DMS53 treated with DMSO at 0.1 percent for 48 hours (cell line): Measurements from ENCODE around the gene MRPL21.
"Not testable (repeated sequence)": the region's sequence is repeated elsewhere in the genome, so short reads cannot be mapped to it uniquely, and the experiment has no call there.

Source experiments
- DNase-seq: peaks from one replicate; lab custom pipeline; 2025; ENCODE audit not compliant: unreplicated experiment; lab: John Stamatoyannopoulos, UW

Gene MRPL21

DNA sequence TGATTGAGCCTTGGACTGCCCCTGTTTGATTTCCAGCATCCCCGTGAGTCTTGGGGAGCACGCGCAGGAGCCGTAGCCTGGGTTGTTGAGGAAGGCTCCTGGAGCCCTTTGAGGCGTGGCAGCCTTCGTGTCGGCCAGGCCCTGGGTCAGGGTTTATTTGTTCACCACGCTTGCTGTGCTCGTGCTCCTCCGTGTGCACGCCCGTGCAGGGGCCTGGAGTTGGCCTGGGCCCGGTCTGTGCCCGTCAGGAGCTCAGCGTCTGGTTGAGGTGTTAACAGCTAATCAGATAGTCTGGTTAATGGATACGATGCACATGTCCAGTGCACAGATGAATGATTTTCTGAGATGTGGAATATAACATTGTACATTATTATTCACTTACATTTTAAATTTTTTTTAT is 8.1 kb upstream of the MRPL21 start:
- no peak for DNase-seq

GRCh38 chr11:68910965-68911364 is 7.3 kb upstream of the MRPL21 start:
- DNase-seq = no peak

- no peak for DNase-seq
These were observed 4.6 kb upstream of the MRPL21 start for GRCh38 chr11:68908273-68908672.

GRCh38 chr11:68905421-68906360 is 2.1 kb upstream of the MRPL21 start:
- DNase-seq = no peak

DNA sequence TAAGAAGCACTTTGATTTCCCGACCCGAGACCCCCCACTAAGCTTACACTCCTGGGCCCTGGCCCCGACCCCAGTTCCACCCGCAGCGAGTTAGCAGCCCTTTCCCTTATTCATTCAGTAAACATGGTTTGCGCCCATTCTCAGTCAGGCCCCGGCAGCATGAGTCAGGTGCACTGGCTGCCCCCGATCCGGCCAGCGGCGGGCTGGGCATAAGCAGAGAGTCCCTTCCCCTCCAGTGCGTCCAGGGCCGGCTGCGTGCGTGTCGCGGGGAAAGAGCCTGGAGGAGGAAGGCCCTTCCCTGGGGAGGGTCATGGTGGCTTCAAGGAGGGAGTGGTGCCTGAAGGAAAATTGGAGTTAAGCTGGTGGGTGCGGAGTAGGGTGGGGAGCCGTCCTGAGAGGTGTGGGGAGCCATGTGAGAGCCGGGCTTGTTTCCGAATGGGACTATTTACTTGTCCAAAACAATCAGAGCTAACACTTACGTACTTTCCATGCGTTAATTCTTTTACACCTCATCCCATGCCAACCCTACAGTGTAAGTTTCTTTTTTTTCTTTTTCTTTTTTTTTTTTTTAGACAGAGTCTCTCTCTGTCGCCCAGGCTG is 716 bp upstream of the MRPL21 start:
- no peak for DNase-seq

- no peak for DNase-seq
These were observed 2.7 kb downstream of the MRPL21 start for GRCh38 chr11:68900835-68901381.

DNA sequence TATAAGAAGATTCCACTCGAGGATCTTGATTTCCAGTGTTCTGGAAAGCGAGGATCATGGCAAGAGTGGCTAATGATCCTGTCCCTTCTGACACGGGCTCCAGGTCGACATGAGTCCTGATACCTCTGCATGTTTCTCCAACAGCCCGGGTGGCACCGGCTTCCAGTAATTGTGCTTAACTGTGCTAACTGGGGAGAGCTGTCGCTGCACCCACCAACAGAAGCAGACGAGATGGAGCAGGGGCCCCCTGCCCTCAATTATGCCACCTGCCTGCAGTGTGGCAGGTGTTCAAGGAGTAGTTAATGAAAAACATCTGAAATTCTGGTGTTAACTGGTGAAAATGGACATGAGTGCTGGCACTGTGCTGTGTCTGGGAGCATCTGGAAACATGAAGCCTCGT is 6.2 kb downstream of the MRPL21 start:
- no peak for DNase-seq

DNA sequence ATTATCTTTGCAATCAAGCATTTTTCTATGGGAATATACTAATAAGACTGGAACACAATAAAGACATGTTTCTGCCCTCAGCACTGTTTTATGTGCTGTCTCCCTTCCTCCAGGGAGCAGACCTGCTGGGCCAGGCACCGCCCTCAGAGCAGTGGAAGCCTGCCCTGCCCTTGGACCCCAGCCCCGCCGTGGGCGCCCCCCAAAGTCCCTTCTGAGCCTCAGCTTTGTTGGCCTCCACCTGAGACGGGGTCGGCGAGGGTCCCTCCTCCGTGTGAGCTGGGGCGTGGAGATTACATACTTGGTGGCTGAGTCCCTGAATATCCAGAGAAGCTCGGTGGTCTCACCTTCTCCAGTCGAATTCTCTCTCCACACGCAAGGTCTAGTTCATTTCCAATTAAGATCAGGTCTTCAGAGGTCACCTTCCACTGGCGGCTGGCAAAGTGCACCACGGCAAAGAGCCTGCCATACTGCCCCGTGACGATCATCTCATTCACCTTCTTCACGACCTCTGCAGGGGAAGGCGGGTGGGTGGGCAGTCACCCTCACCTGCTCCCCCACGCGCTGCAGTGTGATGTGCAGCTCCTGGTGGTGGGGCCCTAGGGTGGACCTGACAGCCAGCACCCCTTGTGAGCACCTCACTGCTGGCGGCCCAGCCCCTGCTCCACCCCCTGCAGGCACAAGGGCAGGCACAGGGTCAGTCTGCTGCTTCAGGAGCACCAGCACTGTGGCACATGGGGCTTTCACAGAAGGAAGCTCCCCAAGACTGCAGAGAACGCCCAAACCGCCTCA is 7.3 kb downstream of the MRPL21 start:
- no peak for DNase-seq

DNA sequence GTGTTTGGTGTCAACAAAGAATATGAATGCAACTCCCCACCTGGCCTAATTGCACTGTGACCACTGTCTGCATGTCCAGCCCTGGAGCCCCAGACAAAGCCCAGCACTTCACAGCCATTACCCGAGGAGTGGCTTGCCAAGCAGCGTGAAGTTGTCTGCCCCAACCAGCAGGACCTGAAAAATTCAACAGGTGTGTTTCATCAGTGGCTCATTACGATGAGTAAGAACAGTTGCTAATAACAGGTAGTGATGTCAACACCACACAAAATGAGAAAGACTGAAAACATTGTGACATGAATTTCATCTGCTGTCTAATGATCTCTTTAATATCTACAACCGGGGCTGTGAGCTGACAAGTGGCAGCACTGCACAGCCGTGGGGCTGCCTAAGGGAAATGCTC is 10.3 kb downstream of the MRPL21 start:
- DNase-seq = no peak

DNA sequence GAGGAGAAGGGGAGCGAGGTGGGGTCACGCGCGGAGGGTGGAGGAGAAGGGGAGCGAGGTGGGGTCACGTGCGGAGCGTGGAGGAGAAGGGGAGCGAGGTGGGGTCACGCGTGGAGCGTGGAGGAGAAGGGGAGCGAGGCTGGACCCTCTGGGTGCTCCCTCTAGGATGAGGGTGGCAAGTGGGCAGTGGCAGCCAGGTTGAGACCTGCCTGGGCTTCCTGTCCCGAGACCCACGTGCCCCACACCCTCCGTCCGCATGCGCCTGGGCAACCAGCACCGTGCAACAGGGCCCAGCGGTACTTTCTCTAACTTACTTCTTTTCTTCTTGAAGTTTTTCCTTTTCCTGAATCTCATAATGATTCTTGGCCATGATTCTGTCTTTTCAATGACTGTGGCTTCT is 11.1 kb downstream of the MRPL21 start:
- DNase-seq = no peak

- no peak for DNase-seq
These were observed 12.2 kb downstream of the MRPL21 start for GRCh38 chr11:68891351-68891948.

- DNase-seq = no peak
These were observed 13.0 kb downstream of the MRPL21 start for GRCh38 chr11:68890490-68891231.

- DNase-seq = no peak
These were observed 13.6 kb downstream of the MRPL21 start for GRCh38 chr11:68889948-68890446.

DNA sequence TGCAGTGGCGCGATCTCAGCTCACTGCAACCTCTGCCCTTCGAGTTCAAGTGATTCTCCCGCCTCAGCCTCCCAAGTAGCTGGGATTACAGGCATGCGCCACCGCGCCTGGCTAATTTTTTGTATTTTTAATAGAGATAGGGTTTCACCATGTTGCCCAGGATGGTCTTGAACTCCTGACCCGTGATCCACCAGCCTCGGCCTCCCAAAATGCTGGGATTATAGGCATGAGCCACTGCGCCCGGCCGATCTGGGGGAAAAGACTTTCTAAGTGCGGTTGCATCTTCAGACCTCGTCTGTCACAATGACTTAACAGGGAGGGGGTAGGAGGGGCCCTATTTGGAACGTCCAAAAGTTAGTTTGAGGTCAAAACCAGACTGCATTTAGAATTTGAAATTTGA is 18.8 kb downstream of the MRPL21 start:
- not testable (repeated sequence) for DNase-seq

DNA sequence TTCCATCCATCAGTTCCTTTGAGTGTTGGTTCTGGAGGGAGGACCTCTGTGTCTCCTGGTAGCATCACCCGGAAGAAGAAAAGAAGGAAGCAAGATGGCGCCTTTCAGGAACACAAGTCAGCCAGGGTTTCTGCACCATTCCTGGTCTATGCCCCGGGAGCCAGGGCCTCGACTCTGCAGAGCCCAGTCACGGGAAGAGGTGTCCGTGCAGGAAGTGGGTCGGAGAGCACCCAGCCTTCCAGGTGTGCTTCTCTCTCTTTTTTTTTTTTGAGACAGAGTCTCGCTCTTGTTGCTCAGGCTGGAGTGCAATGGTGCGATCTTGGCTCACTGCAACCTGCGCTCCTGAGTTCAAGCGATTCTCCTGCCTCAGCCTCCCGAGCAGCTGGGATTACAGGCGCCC is 21.2 kb downstream of the MRPL21 start:
- no peak for DNase-seq

DNA sequence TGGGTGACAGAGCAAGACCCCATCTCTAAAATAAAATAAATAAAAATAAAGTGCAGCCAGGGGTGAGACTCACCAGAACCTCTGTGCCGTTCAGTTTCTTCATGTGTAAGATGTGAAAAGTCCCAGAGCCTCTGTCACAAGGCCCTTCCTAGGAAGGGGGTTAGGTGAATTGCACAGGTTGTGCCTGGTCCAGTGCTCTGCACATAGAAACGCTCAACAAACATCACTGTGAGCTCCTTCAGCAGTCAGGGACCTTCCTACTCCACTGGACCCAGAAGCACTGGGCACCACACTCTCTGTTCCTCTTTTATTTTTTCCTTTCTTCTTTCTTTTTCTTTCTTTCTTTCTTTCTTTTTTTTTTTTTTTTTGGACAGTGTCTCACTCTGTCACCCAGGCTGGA is 22.3 kb downstream of the MRPL21 start:
- no peak for DNase-seq

- no peak for DNase-seq
These were observed 22.8 kb downstream of the MRPL21 start for GRCh38 chr11:68880851-68881250.

GRCh38 chr11:68878022-68878421 is 25.6 kb downstream of the MRPL21 start:
- DNase-seq = peak; percentile 44

DNA sequence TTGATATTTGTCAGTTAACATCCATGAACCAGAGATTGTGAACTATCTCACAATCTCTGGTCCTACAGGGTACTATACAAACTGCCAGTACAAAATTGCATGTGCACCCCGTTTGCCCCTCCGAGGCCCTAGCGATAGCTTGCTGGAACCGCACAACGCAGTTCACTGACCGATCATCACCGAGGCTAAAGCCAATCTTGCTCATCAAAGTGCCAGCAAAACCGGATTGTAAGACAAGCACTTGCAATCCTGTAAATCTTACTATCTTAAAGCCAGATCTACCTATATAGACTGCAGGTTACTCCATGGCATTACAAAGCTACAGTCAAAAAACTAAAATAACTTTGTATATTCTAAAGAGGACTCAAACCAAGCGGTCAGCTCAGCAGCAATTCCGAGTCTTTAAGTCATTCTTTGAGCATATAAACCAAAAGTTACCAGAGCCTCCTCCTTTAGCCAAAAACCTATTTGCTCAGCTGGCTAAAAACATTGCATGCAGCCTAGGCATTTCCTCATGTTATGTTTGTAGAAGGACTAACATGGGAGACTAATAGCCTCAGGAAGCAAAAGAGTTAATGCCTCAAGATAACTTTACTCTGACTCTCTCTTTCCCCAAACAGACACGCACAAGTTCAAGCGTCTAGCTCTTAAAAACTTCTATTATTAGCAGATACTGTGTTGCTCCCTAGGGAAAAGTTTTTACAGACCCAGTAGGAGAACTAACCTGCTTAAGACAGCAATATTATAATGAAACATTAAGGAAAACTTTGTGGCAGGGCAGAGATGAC is 31.2 kb downstream of the MRPL21 start:
- no peak for DNase-seq
